OCI-LY3 (cell line): ENCODE data around the gene OS9.

Experiments
- EZH2phosphoT487 ChIP-seq: fragments of 200-600 bp; shearing (Covaris generic); IDR thresholded peaks from 2 replicates; pipeline ENCODE4 v1.6.1; 2018; ENCODE audit warnings: antibody characterized with exemption, mixed run types, low read depth
- TF ChIP-seq, protein P1 (sequence below): fragments of 200-600, 300-600 bp; sonication (generic); IDR thresholded peaks from 2 replicates; pipeline ENCODE4 v1.5.1; 2014; ENCODE audit warnings: antibody characterized with exemption, low read length, low read depth

DNA sequence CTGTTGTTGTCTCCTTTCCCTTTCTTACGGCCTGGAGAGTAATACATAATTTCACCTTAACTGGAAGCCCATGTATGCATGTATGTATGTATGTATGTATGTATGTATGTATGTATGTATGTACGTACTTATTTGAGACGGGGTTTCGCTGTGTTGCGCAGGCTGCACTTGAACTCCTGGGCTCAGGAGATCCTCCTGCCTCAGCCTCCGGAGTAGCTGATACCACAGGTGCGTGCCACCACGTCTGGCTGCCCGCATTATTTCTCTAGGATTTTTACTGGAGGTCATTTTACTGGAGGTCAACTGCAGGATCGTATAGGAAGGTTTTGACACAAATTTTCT lies 644 bp upstream of the OS9 start:
- TF ChIP-seq, protein P1, sequence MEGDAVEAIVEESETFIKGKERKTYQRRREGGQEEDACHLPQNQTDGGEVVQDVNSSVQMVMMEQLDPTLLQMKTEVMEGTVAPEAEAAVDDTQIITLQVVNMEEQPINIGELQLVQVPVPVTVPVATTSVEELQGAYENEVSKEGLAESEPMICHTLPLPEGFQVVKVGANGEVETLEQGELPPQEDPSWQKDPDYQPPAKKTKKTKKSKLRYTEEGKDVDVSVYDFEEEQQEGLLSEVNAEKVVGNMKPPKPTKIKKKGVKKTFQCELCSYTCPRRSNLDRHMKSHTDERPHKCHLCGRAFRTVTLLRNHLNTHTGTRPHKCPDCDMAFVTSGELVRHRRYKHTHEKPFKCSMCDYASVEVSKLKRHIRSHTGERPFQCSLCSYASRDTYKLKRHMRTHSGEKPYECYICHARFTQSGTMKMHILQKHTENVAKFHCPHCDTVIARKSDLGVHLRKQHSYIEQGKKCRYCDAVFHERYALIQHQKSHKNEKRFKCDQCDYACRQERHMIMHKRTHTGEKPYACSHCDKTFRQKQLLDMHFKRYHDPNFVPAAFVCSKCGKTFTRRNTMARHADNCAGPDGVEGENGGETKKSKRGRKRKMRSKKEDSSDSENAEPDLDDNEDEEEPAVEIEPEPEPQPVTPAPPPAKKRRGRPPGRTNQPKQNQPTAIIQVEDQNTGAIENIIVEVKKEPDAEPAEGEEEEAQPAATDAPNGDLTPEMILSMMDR = no peak
- no peak for TF ChIP-seq EZH2phosphoT487
